Measurements from ENCODE around the gene MED23. TPM values are rescaled to one million over a fixed set of nuclear protein-coding genes. Genes with fewer than 3 reads are reported as not detected.
A peak's percentile ranks its signal among the peaks of the same experiment; 100 is the strongest.

MED23 gene, protein sequence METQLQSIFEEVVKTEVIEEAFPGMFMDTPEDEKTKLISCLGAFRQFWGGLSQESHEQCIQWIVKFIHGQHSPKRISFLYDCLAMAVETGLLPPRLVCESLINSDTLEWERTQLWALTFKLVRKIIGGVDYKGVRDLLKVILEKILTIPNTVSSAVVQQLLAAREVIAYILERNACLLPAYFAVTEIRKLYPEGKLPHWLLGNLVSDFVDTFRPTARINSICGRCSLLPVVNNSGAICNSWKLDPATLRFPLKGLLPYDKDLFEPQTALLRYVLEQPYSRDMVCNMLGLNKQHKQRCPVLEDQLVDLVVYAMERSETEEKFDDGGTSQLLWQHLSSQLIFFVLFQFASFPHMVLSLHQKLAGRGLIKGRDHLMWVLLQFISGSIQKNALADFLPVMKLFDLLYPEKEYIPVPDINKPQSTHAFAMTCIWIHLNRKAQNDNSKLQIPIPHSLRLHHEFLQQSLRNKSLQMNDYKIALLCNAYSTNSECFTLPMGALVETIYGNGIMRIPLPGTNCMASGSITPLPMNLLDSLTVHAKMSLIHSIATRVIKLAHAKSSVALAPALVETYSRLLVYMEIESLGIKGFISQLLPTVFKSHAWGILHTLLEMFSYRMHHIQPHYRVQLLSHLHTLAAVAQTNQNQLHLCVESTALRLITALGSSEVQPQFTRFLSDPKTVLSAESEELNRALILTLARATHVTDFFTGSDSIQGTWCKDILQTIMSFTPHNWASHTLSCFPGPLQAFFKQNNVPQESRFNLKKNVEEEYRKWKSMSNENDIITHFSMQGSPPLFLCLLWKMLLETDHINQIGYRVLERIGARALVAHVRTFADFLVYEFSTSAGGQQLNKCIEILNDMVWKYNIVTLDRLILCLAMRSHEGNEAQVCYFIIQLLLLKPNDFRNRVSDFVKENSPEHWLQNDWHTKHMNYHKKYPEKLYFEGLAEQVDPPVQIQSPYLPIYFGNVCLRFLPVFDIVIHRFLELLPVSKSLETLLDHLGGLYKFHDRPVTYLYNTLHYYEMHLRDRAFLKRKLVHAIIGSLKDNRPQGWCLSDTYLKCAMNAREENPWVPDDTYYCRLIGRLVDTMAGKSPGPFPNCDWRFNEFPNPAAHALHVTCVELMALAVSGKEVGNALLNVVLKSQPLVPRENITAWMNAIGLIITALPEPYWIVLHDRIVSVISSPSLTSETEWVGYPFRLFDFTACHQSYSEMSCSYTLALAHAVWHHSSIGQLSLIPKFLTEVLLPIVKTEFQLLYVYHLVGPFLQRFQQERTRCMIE (N-terminal part only)
- 14.8 and 22.6 TPM in 2 replicates for total RNA-seq (2014; rRNA removed; shearing (Covaris generic))

DNA sequence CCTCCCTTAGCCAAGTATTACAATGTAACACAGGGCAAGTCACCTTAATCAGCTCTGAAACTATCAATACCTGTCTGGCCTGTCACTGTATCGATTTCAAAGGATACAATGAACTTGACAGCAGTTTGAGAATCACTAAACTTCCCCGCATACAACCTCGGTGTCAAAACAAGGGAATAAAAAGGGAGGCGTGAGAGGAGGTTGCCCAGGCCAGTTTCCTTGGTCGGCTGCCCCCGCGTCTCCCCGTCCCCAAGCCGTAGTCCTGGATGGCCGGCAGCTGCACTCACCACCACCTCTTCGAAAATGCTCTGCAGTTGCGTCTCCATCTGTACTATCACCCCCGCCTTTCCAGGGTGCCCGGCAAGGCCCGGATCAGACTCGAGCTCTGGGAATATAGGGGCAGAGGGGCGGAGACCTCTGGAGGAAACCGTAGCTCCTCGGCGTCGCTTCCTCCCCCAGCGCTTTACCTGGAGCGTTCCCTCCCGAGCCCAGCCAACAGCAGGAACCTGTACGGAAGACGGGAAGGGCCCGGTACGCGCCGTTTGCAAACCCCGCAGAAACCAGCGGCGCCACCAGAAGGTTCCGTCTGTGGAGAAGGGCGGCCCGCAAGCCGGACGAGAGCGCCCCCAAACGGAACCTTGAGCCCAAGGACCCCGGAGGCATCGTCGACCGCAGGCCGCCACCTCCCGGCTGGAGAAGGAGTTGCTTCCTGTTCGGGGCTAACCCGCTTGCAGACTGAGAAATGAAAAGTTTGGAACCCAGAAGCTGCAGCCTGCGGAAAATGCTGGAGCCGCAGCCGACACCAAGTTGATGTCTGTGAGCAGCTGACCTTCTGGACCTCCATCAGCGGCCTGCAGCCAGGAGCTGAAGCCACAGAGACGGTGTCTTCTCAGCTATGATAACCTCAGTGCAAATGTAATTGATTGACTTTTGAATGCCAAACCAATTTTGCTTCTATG lies at the start of gene MED23:
Gene MED23 (minus strand): TSS at position 519 of the 959 bp plus-strand sequence. CDS start 193 bp downstream, at position 326.
- peak; percentile 87 for DNase-seq (ENCODE audit: low spot score)

DNA sequence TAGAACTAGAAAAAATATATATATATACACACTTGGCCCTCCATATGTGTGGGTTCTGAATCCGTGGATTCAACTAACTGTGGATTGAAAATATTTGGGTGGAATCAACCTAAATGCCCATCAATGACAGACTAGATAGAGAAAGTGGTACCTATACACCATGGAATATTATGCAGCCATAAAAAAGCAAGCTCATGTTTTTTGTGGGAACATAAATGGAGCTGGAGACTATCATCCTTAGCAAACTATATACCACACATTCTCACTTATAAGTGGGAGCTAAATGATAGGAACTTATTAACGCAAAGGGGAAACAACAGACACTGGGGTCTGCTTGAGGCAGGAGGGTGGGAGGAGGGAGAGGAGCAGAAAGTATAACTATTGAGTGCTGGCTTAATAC lies 45.1 kb upstream of the MED23 start:
- no peak for DNase-seq (ENCODE audit: low spot score)

DNA sequence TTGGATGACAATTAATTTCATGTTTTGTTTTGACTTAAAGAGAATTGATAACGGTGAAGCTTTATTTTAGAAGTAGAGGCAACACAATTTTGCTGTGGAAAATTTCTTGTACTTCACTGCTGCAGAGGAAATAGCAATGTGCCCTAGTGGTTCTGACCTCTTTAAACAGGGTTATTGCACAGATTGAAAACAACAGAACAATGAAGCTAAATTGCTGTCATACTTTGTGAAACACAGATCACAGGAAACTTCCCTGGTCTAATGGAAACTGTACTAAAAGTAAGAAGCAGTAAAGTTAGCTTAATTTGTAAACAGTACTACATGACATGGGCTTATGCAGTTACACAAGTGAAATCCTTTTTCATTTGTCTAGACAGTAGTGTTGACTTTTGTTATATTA lies 41.8 kb upstream of the MED23 start:
- no peak for DNase-seq (ENCODE audit: low spot score)

DNA sequence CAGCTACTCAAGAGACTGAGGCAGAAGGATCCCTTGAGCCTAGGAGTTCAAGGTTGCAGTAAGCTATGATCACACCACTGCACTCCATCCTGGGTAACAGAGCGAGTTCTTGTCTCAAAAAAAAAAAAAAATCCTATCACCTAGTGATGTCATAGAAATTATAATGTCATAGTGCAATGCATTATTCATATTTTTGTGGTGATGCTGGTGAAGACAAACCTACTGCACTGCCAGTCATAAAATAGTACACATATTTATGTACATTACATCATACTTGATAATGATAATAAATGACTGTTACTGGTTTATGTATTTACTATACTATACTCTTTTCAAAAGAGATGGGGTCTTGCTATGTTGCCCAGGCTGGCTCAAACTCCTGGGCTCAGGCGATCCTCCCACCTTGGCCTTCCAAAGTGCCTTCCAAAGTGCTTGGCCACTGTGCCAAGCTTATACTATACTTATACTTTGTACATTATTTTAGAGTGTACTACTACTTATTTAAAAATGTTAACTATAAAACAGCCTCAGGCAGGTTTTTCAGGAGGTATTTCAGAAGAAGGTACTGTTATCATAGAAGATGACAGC lies 35.6 kb upstream of the MED23 start:
- no peak for DNase-seq (ENCODE audit: low spot score)

DNA sequence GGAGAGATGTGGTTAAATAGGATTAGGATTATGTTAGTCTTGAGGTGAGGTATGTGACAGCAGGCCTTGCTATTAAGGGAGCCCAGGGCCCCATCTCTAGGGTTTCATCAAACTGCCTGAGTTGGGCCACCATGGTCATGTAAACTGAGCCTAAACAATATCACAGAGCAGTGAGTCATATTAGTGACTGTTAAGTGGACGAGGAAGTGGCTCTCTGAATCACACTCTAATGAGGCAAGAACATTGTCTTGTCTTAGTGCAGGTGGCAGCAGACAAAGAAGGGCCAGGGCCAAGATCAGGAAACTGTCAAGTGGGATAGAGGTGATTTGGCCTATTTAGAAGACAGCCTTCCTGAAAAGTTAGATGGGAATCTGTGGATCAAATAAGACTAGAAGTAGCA lies 32.2 kb upstream of the MED23 start:
- DNase-seq (ENCODE audit: low spot score): peak; percentile 57

DNA sequence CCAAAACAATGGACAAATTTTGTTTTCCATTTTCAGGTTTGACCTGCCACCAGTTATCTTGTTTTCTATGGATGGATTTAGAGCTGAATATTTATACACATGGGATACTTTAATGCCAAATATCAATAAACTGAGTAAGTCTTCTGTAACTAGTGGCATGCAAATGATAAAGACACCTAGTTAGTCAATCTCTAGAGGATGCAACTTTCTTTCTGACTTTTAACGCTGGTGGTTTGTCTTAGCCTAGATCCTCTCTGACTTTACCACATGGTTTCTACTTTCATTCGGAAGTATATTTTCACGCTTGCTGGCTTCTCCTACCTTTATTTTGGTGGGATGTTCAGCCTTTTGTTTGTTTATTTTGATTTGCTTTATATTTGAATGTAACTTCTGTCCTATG lies 30.2 kb upstream of the MED23 start:
- no peak for DNase-seq (ENCODE audit: low spot score)

DNA sequence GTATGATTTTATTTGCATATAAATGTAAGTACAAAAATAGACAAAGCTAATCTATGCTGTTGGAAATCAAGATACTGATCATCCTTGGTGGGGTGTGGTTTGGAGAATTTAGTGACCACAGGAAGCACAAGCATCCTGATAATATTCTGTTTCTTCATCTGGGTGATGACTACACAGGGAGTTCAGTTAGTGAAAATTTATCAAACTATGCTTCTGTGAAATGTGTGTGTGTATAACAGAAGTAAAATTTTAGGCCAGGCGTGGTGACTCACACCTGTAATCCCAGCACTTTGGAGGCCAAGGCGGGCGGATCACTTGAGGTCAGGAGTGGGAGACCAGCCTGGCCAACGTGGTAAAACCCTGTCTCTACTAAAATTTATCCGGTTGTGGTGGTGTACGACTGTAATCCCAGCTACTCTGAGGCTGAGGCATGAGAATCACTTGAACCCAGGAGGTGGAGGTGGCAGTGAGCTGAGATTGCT lies 29.6 kb upstream of the MED23 start:
- peak; percentile 57 for DNase-seq (ENCODE audit: low spot score)

DNA sequence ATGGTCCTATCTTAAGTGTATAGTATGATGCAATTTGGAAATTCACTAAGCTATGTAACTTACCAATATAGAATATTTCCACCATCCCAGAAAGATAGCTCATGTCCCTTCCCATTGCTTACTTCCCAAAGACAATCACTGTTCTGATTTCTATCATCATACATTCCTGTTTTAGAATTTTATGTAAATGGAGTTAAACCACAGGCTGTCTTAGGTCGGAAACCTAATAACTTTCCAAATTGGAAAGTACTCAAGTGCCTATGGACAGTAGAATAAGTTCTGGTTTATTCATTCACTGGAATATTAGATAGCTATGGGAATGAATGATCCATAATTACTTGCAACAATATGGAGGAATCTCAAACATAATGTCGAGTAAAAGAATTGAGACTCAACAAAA lies 29.2 kb upstream of the MED23 start:
- DNase-seq (ENCODE audit: low spot score): no peak

DNA sequence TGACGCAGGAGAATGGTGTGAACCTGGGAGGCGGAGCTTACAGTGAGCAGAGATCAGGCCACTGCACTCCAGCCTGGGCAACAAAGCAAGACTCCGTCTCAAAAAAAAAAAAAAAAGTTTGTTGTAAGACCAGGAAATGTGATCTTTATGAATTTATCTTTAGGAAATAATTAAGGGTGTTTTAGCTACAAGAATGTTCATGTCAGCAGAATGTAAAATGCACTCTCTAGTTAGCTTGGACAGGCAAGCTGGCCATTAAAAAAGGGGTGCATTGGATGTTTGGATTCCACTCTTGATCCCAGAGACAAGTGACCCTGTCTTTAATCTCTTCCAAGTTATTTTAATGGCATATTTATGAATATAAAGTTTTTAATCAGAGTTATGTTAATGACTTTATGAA lies 28.6 kb upstream of the MED23 start:
- DNase-seq (ENCODE audit: low spot score): no peak

DNA sequence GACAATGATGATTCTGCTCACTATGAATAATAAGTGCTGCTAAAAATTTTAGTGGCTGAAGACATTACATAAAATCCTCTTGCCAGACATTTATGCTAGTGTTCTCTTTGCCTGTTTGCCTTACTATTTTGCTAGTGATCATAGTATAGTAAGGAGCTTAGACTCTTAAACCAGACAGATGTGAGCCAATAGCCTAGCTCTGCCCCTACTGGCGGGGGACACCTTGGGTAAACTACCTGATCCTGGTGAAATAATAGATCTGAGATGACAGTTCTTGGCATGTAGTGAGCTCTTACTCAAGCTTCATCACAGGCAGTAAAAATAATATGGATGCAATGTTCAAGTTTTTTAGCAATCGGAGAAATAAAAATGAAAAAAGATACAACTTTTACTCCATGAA lies 27.9 kb upstream of the MED23 start:
- DNase-seq (ENCODE audit: low spot score): no peak

DNA sequence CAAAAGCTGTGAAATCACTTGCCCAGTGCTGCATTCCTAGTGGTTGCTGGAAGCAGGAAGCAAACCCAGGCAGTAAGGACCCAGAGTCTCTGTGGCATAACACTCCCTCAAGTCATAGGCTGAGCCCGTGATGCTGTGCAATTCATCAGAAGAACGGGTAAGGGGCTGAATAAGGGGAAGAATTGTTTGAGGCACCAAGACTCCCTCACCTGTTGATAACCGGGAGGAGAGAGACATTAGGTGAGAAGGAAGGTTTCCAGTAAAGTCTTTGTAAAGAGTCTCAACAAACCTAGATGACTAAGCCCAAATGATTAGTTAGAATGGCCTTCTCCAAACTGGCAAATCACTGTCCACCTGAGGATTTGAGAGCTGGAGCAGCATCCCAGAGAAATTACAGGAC lies 27.3 kb upstream of the MED23 start:
- no peak for DNase-seq (ENCODE audit: low spot score)

DNA sequence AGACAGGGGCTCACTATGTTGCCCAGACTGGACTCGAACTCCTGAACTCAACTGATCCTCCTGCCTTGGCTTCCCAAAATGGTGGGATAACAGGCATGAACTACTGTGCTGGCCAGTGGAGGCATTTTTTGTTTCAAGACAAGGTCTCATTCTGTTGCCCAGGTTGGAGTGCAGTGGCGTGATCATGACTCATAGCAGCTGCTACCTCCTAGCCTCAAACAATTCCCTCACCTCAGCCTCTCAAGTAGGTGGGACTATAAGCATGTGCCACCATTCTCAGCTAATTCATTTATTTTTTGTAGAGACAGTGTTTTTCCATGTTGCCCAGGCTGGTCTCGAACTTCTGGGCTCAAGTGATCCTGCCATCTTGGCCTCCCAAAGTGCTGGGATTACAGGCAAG lies 26.3 kb upstream of the MED23 start:
- no peak for DNase-seq (ENCODE audit: low spot score)

DNA sequence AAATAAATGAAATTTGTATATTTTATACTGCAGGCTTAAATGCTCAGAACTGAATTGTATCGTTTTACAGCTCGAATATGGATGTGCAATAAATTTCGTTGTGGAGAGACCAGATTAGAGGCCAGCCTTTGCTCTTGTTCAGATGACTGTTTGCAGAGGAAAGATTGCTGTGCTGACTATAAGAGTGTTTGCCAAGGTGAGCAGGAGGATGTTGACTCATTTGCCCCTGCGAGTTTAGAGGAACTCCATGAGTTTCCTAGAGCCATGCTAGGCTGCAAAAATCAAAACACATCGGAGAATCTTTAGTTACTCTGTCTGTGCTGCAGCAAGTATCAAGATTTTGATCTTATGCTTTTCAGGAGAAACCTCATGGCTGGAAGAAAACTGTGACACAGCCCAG lies 24.4 kb upstream of the MED23 start:
- peak; percentile 17 for DNase-seq (ENCODE audit: low spot score)

DNA sequence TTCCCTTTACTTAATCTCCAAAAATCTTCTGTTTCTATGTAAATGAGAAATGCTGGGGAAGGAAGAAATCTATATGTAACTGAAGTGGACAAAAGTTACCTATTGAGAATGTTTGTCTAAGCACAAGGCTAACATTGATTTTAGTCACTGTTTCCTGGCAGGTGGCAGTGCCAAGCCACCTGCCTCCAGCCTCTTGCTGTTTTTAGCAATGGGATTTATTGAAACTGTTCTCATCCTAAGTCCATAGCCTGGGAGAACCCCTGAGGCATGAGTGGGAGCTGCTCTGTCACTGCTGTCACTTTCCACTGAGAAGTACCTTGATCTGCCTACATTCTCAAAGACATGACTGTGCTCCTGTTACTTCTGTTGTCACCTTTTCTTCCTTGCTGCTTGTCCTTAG lies 23.7 kb upstream of the MED23 start:
- no peak for DNase-seq (ENCODE audit: low spot score)

DNA sequence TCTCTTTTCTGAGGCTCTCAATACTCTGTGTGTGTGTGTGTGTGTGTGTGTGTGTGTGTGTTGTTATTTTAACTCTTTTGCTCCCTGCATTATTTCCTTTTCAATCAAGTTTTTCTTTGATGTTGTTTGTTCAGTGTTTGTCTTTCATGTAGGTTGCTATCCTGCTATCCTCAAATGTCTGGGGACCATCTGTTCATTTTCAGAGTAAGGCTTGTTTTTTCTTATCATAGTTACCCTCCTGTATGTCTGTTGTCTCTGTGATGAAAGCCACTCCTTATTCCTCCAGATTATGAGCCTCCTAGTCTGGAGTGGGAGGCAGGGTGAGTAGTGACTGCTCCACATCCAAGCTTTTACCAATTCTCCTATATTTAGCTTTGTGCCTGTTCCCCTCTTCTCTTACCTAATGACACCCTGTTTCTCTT lies 18.2 kb upstream of the MED23 start:
- no peak for DNase-seq (ENCODE audit: low spot score)

DNA sequence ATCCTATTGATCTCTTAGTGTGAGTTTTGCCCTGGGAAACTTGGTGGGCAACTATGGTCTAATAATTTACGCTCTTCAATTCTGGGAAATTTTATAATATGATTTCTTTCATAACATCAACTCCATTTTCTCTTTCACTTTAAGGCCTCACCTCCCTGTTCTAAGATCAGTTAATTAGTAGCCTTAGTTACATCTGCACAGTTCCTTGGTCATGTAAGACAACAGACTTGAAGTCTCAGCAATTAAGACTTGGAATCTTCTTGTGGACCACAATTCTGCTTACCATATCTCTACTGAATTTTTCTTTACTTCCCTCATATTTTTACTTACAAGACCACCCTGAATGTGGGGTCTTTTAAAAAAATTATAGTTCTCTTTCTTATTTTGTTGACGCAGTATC lies 17.8 kb upstream of the MED23 start:
- no peak for DNase-seq (ENCODE audit: low spot score)

DNA sequence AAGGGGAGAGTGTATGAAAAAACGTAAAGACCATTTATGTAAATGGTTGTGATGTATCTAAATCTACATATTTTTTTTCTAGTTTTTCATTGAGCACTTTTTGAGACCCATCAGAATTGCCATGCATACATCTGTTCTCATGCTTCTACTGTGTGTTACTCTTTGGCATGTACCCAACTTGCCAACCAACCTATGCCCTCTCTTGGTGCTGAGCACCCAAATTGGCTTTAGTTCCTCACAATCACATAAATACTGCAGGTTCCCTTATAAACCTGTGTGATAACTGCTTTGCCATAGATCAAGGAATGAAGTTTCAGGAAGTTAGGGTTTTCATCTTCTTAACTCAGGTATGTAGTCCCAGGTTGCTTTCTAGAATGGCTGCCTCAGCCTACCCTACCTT lies 16.9 kb upstream of the MED23 start:
- no peak for DNase-seq (ENCODE audit: low spot score)

DNA sequence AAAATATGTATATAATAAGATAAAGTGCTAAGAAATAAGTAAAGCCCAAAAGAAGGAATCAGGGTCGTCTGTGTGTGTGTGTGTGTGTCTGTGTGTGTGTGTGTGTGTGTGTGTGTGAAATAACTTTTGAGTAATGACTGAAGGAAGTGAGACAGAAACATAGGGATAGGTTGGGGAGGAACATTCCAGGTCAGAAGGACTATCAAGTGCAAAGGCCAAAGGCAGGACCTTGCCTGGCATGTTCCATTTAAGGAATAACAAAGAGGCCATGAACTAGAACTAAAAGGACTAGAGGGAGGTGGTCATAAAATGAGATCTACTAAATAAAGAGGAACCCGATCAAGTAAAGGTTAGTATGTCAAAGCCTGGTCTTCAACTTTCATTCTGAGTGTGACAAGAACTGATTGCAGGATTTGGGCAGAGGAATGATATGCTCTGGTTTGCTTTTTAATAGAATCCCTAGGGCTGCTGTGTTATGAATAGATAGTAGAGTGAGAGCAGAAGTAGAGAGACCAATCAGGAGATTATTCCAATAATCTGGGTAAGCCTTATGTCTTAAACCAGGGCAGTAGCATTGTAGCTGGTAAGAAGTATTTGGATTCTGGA lies 15.9 kb upstream of the MED23 start:
- no peak for DNase-seq (ENCODE audit: low spot score)

DNA sequence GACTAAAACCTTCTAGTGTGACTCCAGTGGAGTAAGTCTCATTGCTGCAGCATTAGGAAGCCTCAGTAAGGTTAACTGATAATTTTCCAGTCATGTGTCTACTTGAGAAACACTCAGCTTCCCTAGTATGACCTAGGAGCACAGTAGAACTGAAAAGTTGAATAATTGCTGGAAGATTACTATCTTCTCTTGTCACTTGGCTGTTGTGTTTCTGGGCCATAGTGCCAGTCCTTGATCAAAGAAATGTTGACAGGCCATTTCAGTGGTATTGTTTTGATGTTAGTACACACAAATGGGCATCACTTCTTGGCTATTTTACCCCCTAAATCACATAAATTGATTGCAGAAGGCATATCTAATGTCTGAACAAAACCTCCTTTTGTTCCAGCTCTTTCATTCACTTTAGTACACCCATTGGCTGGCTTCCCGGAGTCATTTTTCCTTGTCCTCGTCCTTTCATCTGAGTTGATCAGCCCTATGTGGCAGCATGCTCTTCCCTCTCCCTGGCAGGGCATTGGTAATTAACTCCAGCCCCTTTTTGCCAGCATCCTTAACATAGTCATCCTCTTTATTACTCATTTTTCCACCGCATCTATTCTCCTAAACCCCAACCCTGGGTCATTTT lies 15.1 kb upstream of the MED23 start:
- no peak for DNase-seq (ENCODE audit: low spot score)

All from A172 (cell line).